ENCODE measurements around the gene BCKDHB.
"Not testable (repeated sequence)": the region's sequence is repeated elsewhere in the genome, so short reads cannot be mapped to it uniquely, and the experiment has no call there.

DNA sequence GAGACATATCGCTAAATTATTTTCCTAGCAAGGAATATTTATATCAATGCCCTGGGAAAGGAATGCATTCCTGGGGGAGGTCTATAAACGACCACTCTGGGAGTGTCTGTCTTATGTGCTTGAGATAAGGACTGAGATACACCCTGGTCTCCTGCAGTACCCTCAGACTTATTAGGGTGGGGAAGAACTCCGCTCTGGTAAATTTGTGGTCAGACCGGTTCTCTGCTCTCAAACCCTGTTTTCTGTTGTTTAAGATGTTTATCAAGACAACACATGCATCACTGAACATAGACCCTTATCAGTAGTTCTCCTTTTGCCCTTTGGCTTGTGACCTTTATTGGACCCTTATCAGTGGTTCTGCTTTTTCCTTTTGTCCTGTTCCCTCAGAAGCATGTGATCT lies 188.1 kb downstream of the BCKDHB start:
- TF ChIP-seq, protein P1, sequence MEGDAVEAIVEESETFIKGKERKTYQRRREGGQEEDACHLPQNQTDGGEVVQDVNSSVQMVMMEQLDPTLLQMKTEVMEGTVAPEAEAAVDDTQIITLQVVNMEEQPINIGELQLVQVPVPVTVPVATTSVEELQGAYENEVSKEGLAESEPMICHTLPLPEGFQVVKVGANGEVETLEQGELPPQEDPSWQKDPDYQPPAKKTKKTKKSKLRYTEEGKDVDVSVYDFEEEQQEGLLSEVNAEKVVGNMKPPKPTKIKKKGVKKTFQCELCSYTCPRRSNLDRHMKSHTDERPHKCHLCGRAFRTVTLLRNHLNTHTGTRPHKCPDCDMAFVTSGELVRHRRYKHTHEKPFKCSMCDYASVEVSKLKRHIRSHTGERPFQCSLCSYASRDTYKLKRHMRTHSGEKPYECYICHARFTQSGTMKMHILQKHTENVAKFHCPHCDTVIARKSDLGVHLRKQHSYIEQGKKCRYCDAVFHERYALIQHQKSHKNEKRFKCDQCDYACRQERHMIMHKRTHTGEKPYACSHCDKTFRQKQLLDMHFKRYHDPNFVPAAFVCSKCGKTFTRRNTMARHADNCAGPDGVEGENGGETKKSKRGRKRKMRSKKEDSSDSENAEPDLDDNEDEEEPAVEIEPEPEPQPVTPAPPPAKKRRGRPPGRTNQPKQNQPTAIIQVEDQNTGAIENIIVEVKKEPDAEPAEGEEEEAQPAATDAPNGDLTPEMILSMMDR (conservative IDR thresholded peaks at IDR 0.05; ENCODE audit: low read depth in 2 of 2), result not testable (repeated sequence)
- TF ChIP-seq, protein P2, sequence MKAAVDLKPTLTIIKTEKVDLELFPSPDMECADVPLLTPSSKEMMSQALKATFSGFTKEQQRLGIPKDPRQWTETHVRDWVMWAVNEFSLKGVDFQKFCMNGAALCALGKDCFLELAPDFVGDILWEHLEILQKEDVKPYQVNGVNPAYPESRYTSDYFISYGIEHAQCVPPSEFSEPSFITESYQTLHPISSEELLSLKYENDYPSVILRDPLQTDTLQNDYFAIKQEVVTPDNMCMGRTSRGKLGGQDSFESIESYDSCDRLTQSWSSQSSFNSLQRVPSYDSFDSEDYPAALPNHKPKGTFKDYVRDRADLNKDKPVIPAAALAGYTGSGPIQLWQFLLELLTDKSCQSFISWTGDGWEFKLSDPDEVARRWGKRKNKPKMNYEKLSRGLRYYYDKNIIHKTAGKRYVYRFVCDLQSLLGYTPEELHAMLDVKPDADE (IDR thresholded peaks at IDR 0.05), result not testable (repeated sequence)
